GM12874 (cell line): ENCODE results near the gene GABRG3.

Experiments
- TF ChIP-seq, protein P1 (sequence below): IDR thresholded peaks from 2 replicates; pipeline ENCODE4 v1.5.1; 2011; ENCODE audit warnings: low read depth, mild to moderate bottlenecking, control low read depth, low read length, moderate library complexity; ENCODE audit not compliant: insufficient read depth

Gene GABRG3

GRCh38 chr15:27101982-27102381 lies 131.0 kb downstream of the GABRG3 start:
- TF ChIP-seq, protein P1, sequence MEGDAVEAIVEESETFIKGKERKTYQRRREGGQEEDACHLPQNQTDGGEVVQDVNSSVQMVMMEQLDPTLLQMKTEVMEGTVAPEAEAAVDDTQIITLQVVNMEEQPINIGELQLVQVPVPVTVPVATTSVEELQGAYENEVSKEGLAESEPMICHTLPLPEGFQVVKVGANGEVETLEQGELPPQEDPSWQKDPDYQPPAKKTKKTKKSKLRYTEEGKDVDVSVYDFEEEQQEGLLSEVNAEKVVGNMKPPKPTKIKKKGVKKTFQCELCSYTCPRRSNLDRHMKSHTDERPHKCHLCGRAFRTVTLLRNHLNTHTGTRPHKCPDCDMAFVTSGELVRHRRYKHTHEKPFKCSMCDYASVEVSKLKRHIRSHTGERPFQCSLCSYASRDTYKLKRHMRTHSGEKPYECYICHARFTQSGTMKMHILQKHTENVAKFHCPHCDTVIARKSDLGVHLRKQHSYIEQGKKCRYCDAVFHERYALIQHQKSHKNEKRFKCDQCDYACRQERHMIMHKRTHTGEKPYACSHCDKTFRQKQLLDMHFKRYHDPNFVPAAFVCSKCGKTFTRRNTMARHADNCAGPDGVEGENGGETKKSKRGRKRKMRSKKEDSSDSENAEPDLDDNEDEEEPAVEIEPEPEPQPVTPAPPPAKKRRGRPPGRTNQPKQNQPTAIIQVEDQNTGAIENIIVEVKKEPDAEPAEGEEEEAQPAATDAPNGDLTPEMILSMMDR, result no peak

GRCh38 chr15:27111323-27111722 lies 140.3 kb downstream of the GABRG3 start:
- TF ChIP-seq, protein P1, result no peak

- TF ChIP-seq, protein P1, result no peak
Measured at GRCh38 chr15:27114473-27114872, 143.5 kb downstream of the GABRG3 start.

- TF ChIP-seq, protein P1, result no peak
Measured at GRCh38 chr15:27119695-27120266, 148.8 kb downstream of the GABRG3 start.

- TF ChIP-seq, protein P1, result no peak
Measured at GRCh38 chr15:27121672-27122071, 150.7 kb downstream of the GABRG3 start.

DNA sequence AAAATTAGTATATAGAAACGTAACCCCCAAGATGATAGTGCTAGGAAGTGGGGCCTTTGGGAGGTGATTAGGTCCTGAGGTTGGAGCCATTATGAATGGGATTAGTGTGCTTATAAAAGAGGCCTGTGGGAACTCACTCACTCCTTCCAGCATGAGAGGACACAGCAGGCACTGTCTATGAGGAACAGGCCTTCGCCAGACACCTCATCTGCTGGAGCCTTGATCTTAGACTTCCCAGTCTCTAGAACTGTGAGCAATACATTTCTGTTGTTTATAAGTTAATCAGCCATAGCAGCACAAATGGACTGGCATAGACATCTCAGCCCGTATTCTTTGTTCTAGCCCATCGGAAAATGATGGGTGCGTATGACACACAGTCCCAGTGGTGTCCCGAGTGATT lies 152.3 kb downstream of the GABRG3 start:
- TF ChIP-seq, protein P1, result no peak

- TF ChIP-seq, protein P1, result no peak
Measured at GRCh38 chr15:27123808-27124207, 152.8 kb downstream of the GABRG3 start.
